GM12878 (cell line): ENCODE measurements around the gene NIPAL1. TPM values are rescaled to one million over a fixed set of nuclear protein-coding genes. Genes with fewer than 3 reads are reported as not detected.

Source experiments
- ATAC-seq: fragments of 200-7000 bp; cut with Tn5 transposase; 3 replicates; pipeline ENCODE4 v1.9.1; 2020; ENCODE audit warnings: mild to moderate bottlenecking, moderate library complexity
- BruUV-seq: library from RNA; stranded (reverse); fragments of 400-500 nt; replicated peaks from 2 replicates; lab custom pipeline; 2021; lab: Mats Ljungman, UMichigan
- CTCF ChIA-PET: fragments of 300-600 bp; sonication (Branson Sonifier 250); formaldehyde crosslinking; extraction: SDS; loops from one replicate; lab custom pipeline; 2021; ENCODE audit warnings: inconsistent platforms; lab: Yijun Ruan, JAX
- POLR2A ChIA-PET: fragments of 350-600 bp; formaldehyde crosslinking; extraction: SDS; loops from one replicate; lab custom pipeline; 2021; ENCODE audit warnings: inconsistent platforms; lab: Charles Lee
- RAD21 ChIA-PET: fragments of 300-600 bp; sonication (Branson Sonifier 250); formaldehyde crosslinking; loops from one replicate; lab custom pipeline; 2023; ENCODE audit warnings: antibody characterized with exemption; ENCODE audit not compliant: unreplicated experiment; lab: Charles Lee
- SMC1A ChIA-PET: fragments of 300-600 bp; sonication (Branson Sonifier 250); formaldehyde crosslinking; loops from one replicate; lab custom pipeline; 2023; ENCODE audit not compliant: unreplicated experiment, uncharacterized antibody; lab: Charles Lee
- DNase-seq: peaks from one replicate; pipeline ENCODE4 v3.0.0-alpha.2; 2011; ENCODE audit warnings: low read depth, low spot score
- FAIRE-seq: peaks from 3 replicates; lab custom pipeline; 2011; peaks lifted over from hg19 to GRCh38; lab: Jason Lieb, UNC
- H2AFZ ChIP-seq: 2 replicates; pipeline ENCODE4 v1.6.0; 2011; ENCODE audit warnings: low read depth, low read length, control low read depth; ENCODE audit not compliant: control insufficient read depth
- H3K27ac ChIP-seq: 2 replicates; pipeline ENCODE4 v1.5.1; 2011; ENCODE audit warnings: control low read depth; ENCODE audit not compliant: control insufficient read depth, insufficient read depth
- H3K27me3 ChIP-seq, 2 experiments: replicated peaks in 1 of 2; 2 replicates each; pipeline versions ENCODE4 v1.6.0 to v1.6.1; 2011; ENCODE audit warnings: low read length in 1 of 2; ENCODE audit not compliant: control insufficient read depth in 2 of 2, insufficient read depth in 2 of 2
- H3K36me3 ChIP-seq, 2 experiments: 2 replicates each; pipeline ENCODE4 v1.5.1; 2011; ENCODE audit warnings: low read length in 1 of 2; ENCODE audit not compliant: control insufficient read depth in 2 of 2, insufficient read depth in 2 of 2
- H3K4me1 ChIP-seq: 2 replicates; pipeline ENCODE4 v1.6.1; 2011; ENCODE audit warnings: mild to moderate bottlenecking, low read length, moderate library complexity, mixed read lengths; ENCODE audit not compliant: control insufficient read depth, insufficient read depth
- H3K4me2 ChIP-seq: 2 replicates; pipeline ENCODE4 v1.6.0; 2011; ENCODE audit warnings: control low read depth; ENCODE audit not compliant: control insufficient read depth, insufficient read depth
- H3K4me3 ChIP-seq: fragments of 200-600 bp; sonication (generic); 2 replicates; pipeline ENCODE4 v1.5.1; 2016
- H3K79me2 ChIP-seq: 2 replicates; pipeline ENCODE4 v1.6.0; 2011; ENCODE audit warnings: low read length; ENCODE audit not compliant: control insufficient read depth, insufficient read depth
- H3K9ac ChIP-seq: 2 replicates; pipeline ENCODE4 v1.8.0; 2011; ENCODE audit warnings: low read length, control low read depth, mixed read lengths; ENCODE audit not compliant: control insufficient read depth, insufficient read depth
- H3K9me3 ChIP-seq: replicated peaks from 3 replicates; pipeline ENCODE4 v1.5.1; 2011; ENCODE audit warnings: mild to moderate bottlenecking, low read length; ENCODE audit not compliant: control insufficient read depth, insufficient read depth
- H4K20me1 ChIP-seq: 2 replicates; pipeline ENCODE4 v1.6.0; 2011; ENCODE audit not compliant: control insufficient read depth, insufficient read depth
- FOXM1 ChIP-seq: IDR thresholded peaks from 2 replicates; pipeline ENCODE4 v1.6.1; 2012; ENCODE audit warnings: low read depth, mild to moderate bottlenecking, inconsistent platforms, low read length, moderate library complexity
- IRF5 ChIP-seq: fragments of 450-650 bp; IDR thresholded peaks from 2 replicates; pipeline ENCODE4 v1.6.1; 2017; ENCODE audit warnings: borderline replicate concordance
- LARP7 ChIP-seq: fragments of 450-650 bp; IDR thresholded peaks from 2 replicates; pipeline ENCODE4 v1.6.1; 2017; ENCODE audit warnings: mild to moderate bottlenecking
- MTA2 ChIP-seq: fragments of 450-650 bp; IDR thresholded peaks from 2 replicates; pipeline ENCODE4 v1.6.1; 2016; ENCODE audit warnings: low read depth, mild to moderate bottlenecking, moderate library complexity
- MXI1 ChIP-seq: fragments of 150-350 bp; IDR thresholded peaks from 2 replicates; pipeline ENCODE4 v1.6.1; 2011; ENCODE audit warnings: low read depth, mild to moderate bottlenecking, inconsistent platforms, low read length, improper control_type of control experiment
- PRDM15 ChIP-seq: fragments of 450-650 bp; formaldehyde crosslinking; IDR thresholded peaks from 2 replicates; pipeline ENCODE4 v1.4.0; 2020; ENCODE audit warnings: mild to moderate bottlenecking, moderate library complexity
- RCOR1 ChIP-seq: conservative IDR thresholded peaks from 2 replicates; pipeline ENCODE4 v1.6.1; 2012; ENCODE audit warnings: low read depth, low read length, improper control_type of control experiment
- RFX5 ChIP-seq: IDR thresholded peaks from 2 replicates; pipeline ENCODE4 v1.6.1; 2011; ENCODE audit warnings: low read depth, low read length, improper control_type of control experiment
- SRF ChIP-seq, 2 experiments: IDR thresholded peaks; 2 replicates each; pipeline ENCODE4 v1.6.1; 2011; ENCODE audit warnings: low read depth in 2 of 2, low read length in 2 of 2, mild to moderate bottlenecking in 1 of 2, moderate library complexity in 1 of 2
- STAT1 ChIP-seq: fragments of 450-650 bp; conservative IDR thresholded peaks from 2 replicates; pipeline ENCODE4 v1.6.1; 2014; ENCODE audit warnings: antibody characterized with exemption, mild to moderate bottlenecking
- USF1 ChIP-seq: IDR thresholded peaks from 2 replicates; pipeline ENCODE4 v1.6.1; 2011; ENCODE audit warnings: borderline replicate concordance, low read depth, mild to moderate bottlenecking, moderate library complexity, mixed read lengths, low read length; ENCODE audit not compliant: insufficient read depth; ENCODE audit errors: extremely low read length
- ZNF217 ChIP-seq: fragments of 450-650 bp; IDR thresholded peaks from 2 replicates; pipeline ENCODE4 v1.6.1; 2017; ENCODE audit warnings: antibody characterized with exemption, mild to moderate bottlenecking
- ZNF24 ChIP-seq: fragments of 450-650 bp; IDR thresholded peaks from 2 replicates; pipeline ENCODE4 v1.6.1; 2017; ENCODE audit warnings: antibody characterized with exemption, mild to moderate bottlenecking
- WGBS: methylation state at CpG from one replicate; pipeline ENCODE4 v1.1.6; 2016; ENCODE audit warnings: low lambda C conversion rate; ENCODE audit not compliant: insufficient replicate concordance, insufficient coverage; ENCODE audit errors: missing lambda C conversion rate; 5-methylcytosine and 5-hydroxymethylcytosine counted together
- in situ Hi-C: fragments of 300-500 bp; cut with MboI; formaldehyde crosslinking; loops from 9 replicates; pipeline ENCODE4 v1.14.3; 2018; ENCODE audit warnings: mixed read lengths
- intact Hi-C: fragments of 100-400 bp; cut with micrococcal nuclease; formaldehyde crosslinking; loops from one replicate; pipeline ENCODE4 v1.14.2; 2022; ENCODE audit not compliant: unreplicated experiment
- polyA plus RNA-seq, 11 experiments: library from polyadenylated mRNA; depleted of rRNA in 4 of 11; unstranded in 6 of 11; stranded (reverse) in 5 of 11; fragments of >200 nt; fragmentation: Nextera tagmentation in 4 of 11; fragmentation: Illumina TruSeq in 1 of 11; extraction: Ambion mirVana in 4 of 11; extraction: Trizol in 1 of 11; gene quantifications; 1 replicate in 1 of 11; 2 replicates in 10 of 11; pipeline versions ENCODE4 v1.2.1 to v1.2.3, GENCODE V29; 2011 to 2016; ENCODE audit warnings: inconsistent platforms in 2 of 11, missing spikeins in 2 of 11, low read depth in 1 of 11
- total RNA-seq, 4 experiments: library from RNA; depleted of rRNA in 3 of 4; stranded (reverse); fragments of >200 nt in 3 of 4; fragmentation: Illumina TruSeq in 1 of 4; extraction: Trizol in 1 of 4; gene quantifications; 2 replicates each; pipeline versions ENCODE4 v1.2.1 to v1.2.3, GENCODE V29; 2013 to 2021

NIPAL1 gene
- total and polyA plus RNA-seq, 10 of the 15 experiments (the other 5 are each of a cell fraction or from before 2014, with no cell fraction given), result 0.46 to 9.7 (median 5.9) TPM

GRCh38 chr4:48047421-48047844, 30.9 kb downstream of the NIPAL1 start:
- peak overlapping the region; percentile 88 for H3K4me2 ChIP-seq
- peaks cover 72% of the 10 kb centered on the region for H3K4me1 ChIP-seq
- intact Hi-C loops, result loop anchor here (1.0 to 10.0 kb wide), 4 partner anchors 11 to 533 kb away; partner anchors contain the start of gene TEC
- TF ChIP-seq FOXM1, result peak; percentile 97
- TF ChIP-seq LARP7, result no peak
- no peak for TF ChIP-seq USF1
- no peak for TF ChIP-seq RFX5
- peak; percentile 94; the same call in 1 of the 2 replicates for TF ChIP-seq RCOR1
- peak; percentile 45; the same call in 1 of the 2 replicates for TF ChIP-seq ZNF24
- no peak for TF ChIP-seq SRF (IDR thresholded peaks at IDR 0.05; ENCODE audit: low read depth in 2 of 2, low read length in 2 of 2)
- no peak for TF ChIP-seq IRF5
- TF ChIP-seq STAT1, result no peak
- peak; percentile 96 for TF ChIP-seq MTA2
- peak; percentile 84 for TF ChIP-seq ZNF217
- TF ChIP-seq MXI1, result peak; percentile 56; the same call in 1 of the 2 replicates
- no peak for TF ChIP-seq PRDM15 (CRISPR knock-in tag)

More at GRCh38 chr4:48047421-48047844, 30.9 kb downstream of the NIPAL1 start:
- in situ Hi-C loops, result no loop called here
- SMC1A ChIA-PET, result interaction anchor here (0.5 to 11.7 kb wide), 18 partner anchors 11 to 162 kb away, joined by 3 to 268 read pairs (median 4); no protein-coding TSS in a partner anchor
- CTCF ChIA-PET, result interaction anchor here (0.8 to 8.1 kb wide), 13 partner anchors 14 to 211 kb away, joined by 3 to 158 read pairs (median 4); partner anchors contain the start of genes CNGA1 and NIPAL1
- 3% methylated on average over 3 of the region's 3 CpGs for WGBS
- H3K9ac ChIP-seq, result peak overlapping the region; percentile 37; the same call in 1 of the 2 replicates
- POLR2A ChIA-PET, result interaction anchor here (1.0 to 4.5 kb wide), 5 partner anchors 11 to 559 kb away, joined by 4 to 38 read pairs (median 7); no protein-coding TSS in a partner anchor
- H3K9me3 ChIP-seq, result peaks cover 3% of the 10 kb centered on the region; the same call in 1 of the 3 replicates
- H3K4me3 ChIP-seq, result peak overlapping the region; percentile 18; the same call in 1 of the 2 replicates
- no peak overlapping the region for H2AFZ ChIP-seq
- no peaks in the 10 kb centered on the region for H3K79me2 ChIP-seq
- H3K36me3 ChIP-seq, result no peaks in the 10 kb centered on the region
- BruUV-seq, result no TSS peak
- peak overlapping the region; percentile 71 for H3K27ac ChIP-seq
- DNase-seq, result peak; percentile 84
- RAD21 ChIA-PET, result interaction anchor here (0.9 to 7.4 kb wide), 14 partner anchors 12 to 165 kb away, joined by 3 to 121 read pairs (median 4); partner anchors contain the start of gene CNGA1
- ATAC-seq, result peak; percentile 95
- FAIRE-seq, result peak; percentile 70
- H3K27me3 ChIP-seq, result no peaks in the 10 kb centered on the region; a peak in 1 of 4 replicates
- no peaks in the 10 kb centered on the region for H4K20me1 ChIP-seq
